Neural cell (in vitro differentiated cells): ENCODE results near the gene TMEM89. TPM values are rescaled to one million over a fixed set of nuclear protein-coding genes. Genes with fewer than 3 reads are reported as not detected.

Source experiments
- H2AFZ ChIP-seq: fragments of 200-600, 300-800 bp; sonication (generic), shearing (Covaris generic); 2 replicates; pipeline ENCODE4 v1.6.0; 2014; ENCODE audit warnings: low read depth, mild to moderate bottlenecking, antibody characterized with exemption, low read length, moderate library complexity
- H3F3A ChIP-seq: fragments of 200-600 bp; shearing (Covaris generic); 2 replicates; pipeline ENCODE4 v1.6.1; 2016; ENCODE audit warnings: mild to moderate bottlenecking, moderate library complexity, mixed read lengths, antibody characterized with exemption, low read length; ENCODE audit not compliant: insufficient read depth, poor library complexity, severe bottlenecking
- H3K27ac ChIP-seq: fragments of 200-600, 300-800 bp; sonication (generic), shearing (Covaris generic); 2 replicates; pipeline ENCODE4 v1.5.1; 2014; ENCODE audit warnings: mild to moderate bottlenecking, low read length, moderate library complexity
- H3K27me3 ChIP-seq: fragments of 300-800, 200-600 bp; sonication (generic), shearing (Covaris generic); 2 replicates; pipeline ENCODE4 v1.6.0; 2014; ENCODE audit warnings: mild to moderate bottlenecking, low read depth, low read length, moderate library complexity; ENCODE audit not compliant: insufficient read depth
- H3K36me3 ChIP-seq: fragments of 300-800, 200-600 bp; sonication (generic), shearing (Covaris generic); 2 replicates; pipeline ENCODE4 v1.5.1; 2014; ENCODE audit warnings: mild to moderate bottlenecking, antibody characterized with exemption, low read length, moderate library complexity; ENCODE audit not compliant: insufficient read depth
- H3K4me2 ChIP-seq: fragments of 300-800, 200-600 bp; sonication (generic), shearing (Covaris generic); 2 replicates; pipeline ENCODE4 v1.6.0; 2014; ENCODE audit warnings: mild to moderate bottlenecking, low read length
- H3K4me3 ChIP-seq: fragments of 300-800, 200-600 bp; sonication (generic), shearing (Covaris generic); 2 replicates; pipeline ENCODE4 v1.5.1; 2014; ENCODE audit warnings: mild to moderate bottlenecking, low read length, moderate library complexity
- H3K79me2 ChIP-seq: fragments of 200-600 bp; shearing (Covaris generic); replicated peaks from 2 replicates; pipeline ENCODE4 v1.6.0; 2014; ENCODE audit warnings: mild to moderate bottlenecking, low read length, moderate library complexity; ENCODE audit not compliant: insufficient read depth
- H3K9ac ChIP-seq: fragments of 300-800, 200-600 bp; sonication (generic), shearing (Covaris generic); 2 replicates; pipeline ENCODE4 v1.6.1; 2016; ENCODE audit warnings: mild to moderate bottlenecking, low read length, mixed read lengths
- H3K9me2 ChIP-seq: fragments of 200-600 bp; shearing (Covaris generic); 2 replicates; pipeline ENCODE4 v1.6.1; 2016; ENCODE audit warnings: mild to moderate bottlenecking, low read length, mixed read lengths; ENCODE audit not compliant: insufficient read depth
- H3K9me3 ChIP-seq: fragments of 200-600, 300-800 bp; sonication (generic), shearing (Covaris generic); 2 replicates; pipeline ENCODE4 v1.6.1; 2016; ENCODE audit warnings: mild to moderate bottlenecking, mixed run types, low read length, moderate library complexity, mixed read lengths
- H4K20me1 ChIP-seq: fragments of 200-600 bp; shearing (Covaris generic); 2 replicates; pipeline ENCODE4 v1.6.1; 2016; ENCODE audit warnings: mild to moderate bottlenecking, mixed run types; ENCODE audit not compliant: insufficient read depth
- CTCF ChIP-seq: fragments of 450-650 bp; IDR thresholded peaks from 2 replicates; pipeline ENCODE4 v1.5.1; 2014; ENCODE audit warnings: antibody characterized with exemption, mild to moderate bottlenecking, moderate library complexity; ENCODE audit not compliant: poor library complexity, severe bottlenecking
- EP300 ChIP-seq: fragments of 450-650 bp; conservative IDR thresholded peaks from 2 replicates; pipeline ENCODE4 v1.6.1; 2014; ENCODE audit warnings: antibody characterized with exemption, mild to moderate bottlenecking, moderate library complexity; ENCODE audit not compliant: poor library complexity, severe bottlenecking
- EZH2 ChIP-seq: fragments of 200-600, 300-800 bp; shearing (Covaris generic), sonication (generic); IDR thresholded peaks from 2 replicates; pipeline ENCODE4 v1.6.1; 2014; ENCODE audit warnings: antibody characterized with exemption, low read length, borderline replicate concordance, mild to moderate bottlenecking; ENCODE audit not compliant: insufficient read depth, poor library complexity, severe bottlenecking
- MXI1 ChIP-seq: fragments of 450-650 bp; conservative IDR thresholded peaks from 2 replicates; pipeline ENCODE4 v1.6.1; 2014; ENCODE audit warnings: antibody characterized with exemption, mild to moderate bottlenecking; ENCODE audit not compliant: poor library complexity, severe bottlenecking
- POLR2AphosphoS5 ChIP-seq: IDR thresholded peaks from 2 replicates; pipeline ENCODE4 v1.6.1; 2012
- RAD21 ChIP-seq: fragments of 450-650 bp; conservative IDR thresholded peaks from 2 replicates; pipeline ENCODE4 v1.6.1; 2014; ENCODE audit warnings: antibody characterized with exemption, mild to moderate bottlenecking, moderate library complexity
- REST ChIP-seq: IDR thresholded peaks from 2 replicates; pipeline ENCODE4 v1.6.1; 2012; ENCODE audit warnings: borderline replicate concordance
- SMC3 ChIP-seq: fragments of 450-650 bp; conservative IDR thresholded peaks from 2 replicates; pipeline ENCODE4 v1.6.1; 2014; ENCODE audit warnings: antibody characterized with exemption, mild to moderate bottlenecking, moderate library complexity; ENCODE audit not compliant: poor library complexity
- TAF1 ChIP-seq: IDR thresholded peaks from 2 replicates; pipeline ENCODE4 v1.6.1; 2012; ENCODE audit warnings: low read depth
- polyA plus RNA-seq: library from polyadenylated mRNA; depleted of rRNA; stranded (reverse); fragments of >200 nt; gene quantifications from 2 replicates; pipeline ENCODE4 v1.2.3, GENCODE V29; 2014

The TMEM89 gene
- polyA plus RNA-seq, 1 donor from 2014 or later: 0.52 TPM

- peaks cover 4% of the 10 kb centered on the region for H3K36me3 ChIP-seq
- no peak for TF ChIP-seq REST
- TF ChIP-seq RAD21: no peak
- no peak for TF ChIP-seq SMC3
- no peak for TF ChIP-seq EZH2
- TF ChIP-seq MXI1: no peak
- no peak for TF ChIP-seq CTCF
- TF ChIP-seq TAF1: no peak
- no peak for TF ChIP-seq POLR2AphosphoS5
- H3K79me2 ChIP-seq: no peaks in the 10 kb centered on the region
- H3K4me2 ChIP-seq: no peak overlapping the region
- H3K27me3 ChIP-seq: no peaks in the 10 kb centered on the region
- H3K9me2 ChIP-seq: no peaks in the 10 kb centered on the region
- H3K27ac ChIP-seq: no peak overlapping the region
- H3K4me3 ChIP-seq: no peak overlapping the region
- H3K9me3 ChIP-seq: no peaks in the 10 kb centered on the region
- peaks cover 8% of the 10 kb centered on the region for H4K20me1 ChIP-seq
- no peak overlapping the region for H3K9ac ChIP-seq
- no peaks in the 10 kb centered on the region for H3F3A ChIP-seq
- H2AFZ ChIP-seq: no peak overlapping the region
These were observed 29.2 kb upstream of the TMEM89 start for GRCh38 chr3:48650723-48651122.

GRCh38 chr3:48648188-48648850 lies 26.8 kb upstream of the TMEM89 start:
- Histone ChIP-seq H3K36me3 (no peaks in the 10 kb centered on the region), H3K9ac (no peak overlapping the region), H2AFZ (no peak overlapping the region), H3K4me3 (no peak overlapping the region), H4K20me1 (peaks cover 3% of the 10 kb centered on the region), H3K27me3 (no peaks in the 10 kb centered on the region), H3K4me2 (no peak overlapping the region), H3K9me3 (no peaks in the 10 kb centered on the region), H3K79me2 (no peaks in the 10 kb centered on the region), H3K9me2 (no peaks in the 10 kb centered on the region), H3F3A (no peaks in the 10 kb centered on the region), H3K27ac (no peak overlapping the region)
- TF ChIP-seq EZH2 (no peak), REST (no peak), SMC3 (no peak), EP300 (no peak), TAF1 (no peak), CTCF (no peak)
